LNCAP (cell line): ENCODE measurements around the gene GLS.

Experiments used
- CTCF ChIP-seq: fragments of 450-650 bp; IDR thresholded peaks from 2 replicates; pipeline ENCODE4 v1.5.1; 2017; ENCODE audit warnings: mild to moderate bottlenecking

GLS gene

DNA sequence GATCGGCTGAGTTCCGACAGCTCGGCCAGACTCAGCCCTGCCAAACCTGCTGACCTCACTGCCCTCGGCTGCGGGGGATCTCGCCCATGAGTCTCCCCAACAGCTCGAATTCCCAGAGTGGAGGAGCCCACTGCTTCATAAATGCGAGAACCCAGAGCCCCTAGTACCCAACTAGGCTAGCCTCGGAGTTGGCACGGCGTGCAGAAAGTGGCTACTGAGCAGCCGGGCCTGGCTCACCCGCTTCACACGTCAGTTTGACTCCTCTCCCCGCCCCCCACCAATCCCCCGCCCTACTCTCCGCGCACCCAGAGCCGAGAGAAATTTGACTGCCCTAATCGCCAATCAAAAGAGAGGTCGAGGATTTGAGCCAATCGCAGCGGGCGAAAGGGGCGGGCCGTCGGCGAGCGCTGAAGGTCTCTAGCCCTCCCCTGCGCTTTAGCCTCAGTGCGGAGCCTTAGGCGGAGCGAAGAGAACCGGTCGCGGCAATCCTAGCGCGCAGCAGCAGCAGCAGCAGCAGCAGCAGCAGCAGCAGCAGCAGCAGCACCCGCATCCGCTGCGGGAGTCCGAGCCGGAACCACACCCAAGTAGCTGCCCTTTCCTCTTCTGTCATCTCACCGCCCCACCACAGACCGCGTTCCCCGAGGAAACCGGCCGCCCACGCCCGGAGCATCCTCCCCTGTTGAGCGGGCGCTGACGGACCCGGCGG is at the start of gene GLS:
GLS (plus strand) TSS at position 444 of the 706 bp plus-strand sequence. CDS start 264 bp downstream, outside the sequence.
- TF ChIP-seq CTCF = no peak

- no peak for TF ChIP-seq CTCF
Measured at GRCh38 chr2:190831941-190832340, 48.7 kb upstream of the GLS start.

- no peak for TF ChIP-seq CTCF
Measured at GRCh38 chr2:190834890-190835208, 45.8 kb upstream of the GLS start.

DNA sequence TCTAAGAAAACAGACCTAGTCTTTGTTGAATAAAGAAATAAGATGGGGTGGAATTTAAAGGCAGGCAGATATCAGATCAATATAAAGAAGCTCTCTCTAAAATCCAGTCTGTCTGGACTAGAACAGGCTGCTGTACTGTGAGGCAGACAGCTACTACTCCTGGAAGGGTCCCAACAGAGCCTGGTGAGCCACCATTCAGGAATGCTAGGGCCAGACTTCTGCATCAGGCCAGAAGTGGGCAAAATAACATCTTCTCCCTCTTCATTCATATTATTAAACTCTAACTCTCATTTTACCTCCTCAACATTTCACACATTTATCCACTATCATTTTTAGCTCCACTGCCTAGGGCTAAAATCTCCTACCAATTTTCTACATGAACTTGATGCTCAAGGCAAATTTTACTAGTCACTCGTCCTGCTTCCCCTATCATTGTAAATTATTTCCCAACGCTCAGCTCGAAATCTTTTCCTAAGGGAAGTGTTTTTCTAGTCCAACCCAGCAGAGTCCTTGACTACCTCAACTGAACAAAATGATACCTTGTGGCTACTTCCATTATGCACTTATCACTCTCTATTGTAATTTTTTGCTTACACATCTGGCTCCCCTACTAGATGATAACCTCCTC is 45.2 kb upstream of the GLS start:
- TF ChIP-seq CTCF = no peak

DNA sequence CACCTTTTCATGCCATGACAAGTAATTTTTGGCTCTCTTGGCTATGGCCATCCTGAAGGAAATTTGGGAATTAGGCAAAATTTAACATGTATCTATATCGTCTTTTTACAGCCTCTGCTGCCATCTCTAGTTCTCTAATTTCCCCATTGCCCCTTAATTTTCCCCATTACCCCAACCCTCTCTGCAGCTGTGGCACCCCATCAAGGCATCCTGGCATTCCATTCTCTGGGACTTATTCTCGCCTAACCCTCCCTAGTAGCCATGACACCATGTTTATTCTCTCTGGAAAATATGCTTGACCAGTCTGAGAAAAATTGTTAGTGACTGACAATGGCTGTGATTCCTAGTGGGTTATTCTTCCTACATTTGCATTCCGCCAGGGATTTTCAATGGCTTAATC is 43.9 kb upstream of the GLS start:
- no peak for TF ChIP-seq CTCF

- TF ChIP-seq CTCF = no peak
Measured at GRCh38 chr2:190837420-190837819, 43.2 kb upstream of the GLS start.

DNA sequence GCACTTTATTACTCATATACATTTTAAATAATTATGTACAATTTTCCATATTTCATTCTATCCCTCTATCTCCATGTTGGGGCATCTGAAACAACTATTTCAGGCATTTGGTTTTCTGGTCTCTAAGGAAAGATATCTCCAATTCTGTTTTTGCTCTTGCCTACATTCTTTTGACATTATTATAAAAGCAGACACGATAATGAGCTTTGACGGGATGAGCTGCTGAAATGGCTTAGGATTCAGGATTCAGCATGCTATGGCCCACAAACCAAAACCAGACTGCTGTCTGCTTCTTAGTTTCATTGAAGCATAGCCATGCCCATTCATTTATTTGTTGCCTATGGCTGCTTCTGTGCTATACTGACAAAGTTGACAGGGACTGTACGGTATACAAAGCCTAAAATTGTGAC is 42.7 kb upstream of the GLS start:
- TF ChIP-seq CTCF = no peak
